GM18861 (cell line): ENCODE results near the gene TMEM106B.

ENCODE experiments used
- ATAC-seq: cut with Tn5 transposase; IDR thresholded peaks from one replicate; pipeline ENCODE4 v1.9.1; 2021; ENCODE audit not compliant: unreplicated experiment

The TMEM106B gene

DNA sequence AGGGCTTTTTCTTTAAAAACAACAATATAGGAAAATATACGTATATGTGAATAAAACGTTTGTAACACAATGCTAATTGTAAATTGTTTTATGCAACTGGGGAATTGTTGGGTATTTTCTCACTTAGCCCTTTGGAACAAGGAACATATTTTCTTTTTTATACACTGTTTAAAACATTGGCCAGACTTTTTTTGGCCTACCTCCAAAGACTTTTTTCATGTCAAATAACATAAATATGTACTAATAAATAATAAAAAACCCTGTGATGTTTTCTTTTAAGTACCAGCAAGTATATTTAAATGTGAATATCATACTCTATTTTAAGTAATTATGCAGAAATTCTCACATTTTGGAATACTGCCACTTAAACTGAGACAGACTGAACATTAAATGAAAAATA, 15.7 kb downstream of the TMEM106B start:
- ATAC-seq, result no peak

DNA sequence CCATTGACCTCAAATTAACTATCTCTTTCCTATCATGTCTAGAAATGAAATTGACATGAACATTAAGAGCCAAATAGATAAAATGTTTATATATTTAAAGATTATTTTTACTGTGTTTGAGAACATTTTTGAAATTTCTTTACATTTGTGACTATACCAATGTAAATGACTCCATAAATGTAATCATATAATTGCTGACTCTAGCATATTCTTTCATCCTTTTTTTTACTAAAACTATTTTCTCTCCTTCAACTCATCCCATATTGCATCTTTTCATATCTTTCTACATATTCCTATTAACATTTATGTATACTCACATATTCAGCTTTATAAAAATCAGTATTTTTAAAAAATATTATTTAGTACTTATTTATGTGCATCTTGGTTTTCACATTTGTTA, 16.9 kb downstream of the TMEM106B start:
- no peak for ATAC-seq

DNA sequence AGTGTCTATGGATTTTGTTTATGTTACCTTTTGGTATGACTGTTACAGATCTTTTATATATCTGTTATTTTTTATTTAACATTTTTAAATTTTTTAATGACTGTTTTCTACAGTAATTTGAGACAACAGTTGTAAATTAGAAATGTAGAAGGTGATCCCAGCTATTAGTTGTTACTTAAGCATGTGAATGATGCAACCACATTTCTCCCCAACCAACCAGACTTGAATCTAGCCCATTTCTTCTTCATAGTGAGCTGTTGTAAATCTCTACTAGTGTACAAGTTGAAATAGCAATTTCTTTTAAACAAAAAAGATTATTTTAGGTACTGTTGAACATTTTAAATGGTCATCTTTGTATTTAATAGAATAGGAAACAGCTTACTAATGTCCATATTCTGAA, 18.0 kb downstream of the TMEM106B start:
- no peak for ATAC-seq

DNA sequence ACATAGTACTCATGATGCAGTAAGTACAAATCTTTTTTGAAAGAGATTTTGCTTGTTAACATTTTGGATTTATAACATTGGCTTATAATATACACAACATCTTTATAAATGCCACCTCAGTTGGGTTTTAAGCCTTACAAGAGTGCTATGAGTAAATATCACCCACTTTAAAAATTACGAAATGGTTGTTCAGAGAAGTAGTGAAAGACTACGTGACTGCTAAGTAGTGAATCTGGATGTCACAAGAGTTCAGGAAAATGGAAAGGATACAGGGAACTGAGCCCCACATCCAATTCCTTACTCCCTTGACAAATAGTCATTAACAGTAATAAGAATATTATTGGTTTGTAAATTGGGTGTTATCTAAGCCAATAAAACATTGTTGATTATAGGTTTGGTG, 20.0 kb downstream of the TMEM106B start:
- ATAC-seq, result no peak

DNA sequence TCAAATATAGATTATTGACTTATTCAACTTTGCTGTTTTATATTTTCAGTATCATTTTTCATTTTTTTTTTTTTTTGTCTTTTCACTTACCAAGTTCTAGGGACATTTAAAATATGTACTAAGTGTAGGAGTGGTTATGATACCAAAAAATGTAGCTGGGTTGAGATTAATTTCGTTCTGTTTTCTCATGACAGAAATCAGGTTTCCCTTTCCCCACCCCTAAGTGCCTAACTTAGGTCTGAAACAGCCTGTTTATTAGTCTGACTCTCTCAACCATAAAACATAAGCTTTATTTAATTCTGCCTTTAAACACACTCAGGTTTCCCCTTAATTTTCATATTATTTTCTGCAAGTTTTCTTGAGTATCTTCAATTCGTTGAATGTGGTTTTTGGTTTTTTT, 22.1 kb downstream of the TMEM106B start:
- ATAC-seq, result peak; percentile 64

DNA sequence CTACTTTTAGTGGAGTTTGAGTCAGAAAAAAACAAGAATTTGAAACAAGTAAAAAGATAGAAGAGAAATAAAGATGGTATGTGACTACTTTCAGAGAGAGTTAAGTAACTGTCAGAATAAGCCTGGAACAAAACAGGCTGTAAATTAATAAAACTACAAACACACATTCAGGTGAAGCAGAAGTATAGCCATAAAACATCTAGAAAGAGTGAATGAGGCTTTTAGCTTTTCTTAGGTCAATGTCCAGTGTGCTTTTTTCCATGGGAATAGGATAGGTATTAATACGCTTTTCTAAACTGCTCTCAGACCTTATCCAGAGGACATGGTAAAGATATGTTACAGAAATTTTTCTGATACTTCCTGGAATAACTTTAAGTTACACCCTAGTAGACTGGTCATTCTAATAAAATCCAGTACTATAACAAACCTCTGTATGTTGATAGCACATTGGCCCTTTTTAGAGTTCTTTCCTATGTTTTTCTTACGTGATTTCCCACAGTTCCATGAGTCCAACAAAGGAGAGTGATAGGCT, 23.3 kb downstream of the TMEM106B start:
- ATAC-seq, result no peak

DNA sequence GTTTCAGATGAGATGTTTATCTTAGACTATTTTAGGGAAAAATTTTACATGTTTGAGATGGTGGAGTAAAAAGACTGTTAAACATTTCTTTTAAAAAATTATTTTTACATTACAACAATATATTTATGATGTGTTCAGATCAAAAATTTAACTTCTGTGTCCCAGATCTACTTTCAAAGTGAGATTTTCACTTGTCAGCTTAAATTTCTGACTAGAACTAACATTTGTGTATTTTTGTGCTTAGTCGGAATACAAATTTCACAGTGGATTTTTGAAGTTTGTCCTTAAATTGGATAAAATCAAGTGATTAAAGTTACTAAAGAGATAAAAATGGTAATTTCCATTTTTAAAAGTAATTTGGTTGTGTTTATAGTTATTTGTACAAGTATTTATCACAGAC, 24.9 kb downstream of the TMEM106B start:
- ATAC-seq, result no peak

DNA sequence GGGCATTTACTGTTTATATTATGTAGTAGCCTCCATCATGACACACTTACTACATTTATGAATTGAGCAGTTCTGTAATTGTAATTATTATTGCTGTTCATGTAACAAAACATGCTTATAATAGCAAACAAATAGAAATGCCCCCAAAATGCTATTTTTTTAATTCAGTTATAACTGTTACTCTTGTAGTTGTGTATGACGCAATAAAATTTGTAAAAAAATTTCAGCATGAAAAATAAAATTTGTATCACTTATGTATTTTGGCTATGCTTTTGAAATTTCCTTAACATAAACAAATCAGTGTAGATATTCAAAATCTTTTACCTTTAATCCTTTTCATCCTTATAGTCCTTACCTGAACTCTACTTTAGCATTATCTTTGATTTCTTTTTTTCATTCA, 25.9 kb downstream of the TMEM106B start:
- no peak for ATAC-seq

DNA sequence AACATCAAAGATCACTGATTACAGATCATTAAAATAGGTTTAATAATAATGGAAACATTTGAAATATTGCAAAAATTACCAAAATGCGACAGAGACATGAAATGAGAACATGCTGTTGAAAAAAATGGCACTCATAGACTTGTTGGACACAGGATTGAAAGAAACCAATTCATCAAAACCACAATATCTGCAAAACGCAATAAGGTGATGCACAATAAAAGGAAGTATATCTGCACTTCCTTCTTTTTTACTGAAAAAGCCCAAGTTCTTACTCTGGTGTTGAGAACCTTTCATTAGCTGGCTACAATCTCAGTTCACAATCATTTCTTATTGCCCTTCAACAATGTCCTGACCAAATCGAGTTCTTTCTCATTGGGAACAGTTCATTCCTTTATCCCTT, 28.7 kb downstream of the TMEM106B start:
- no peak for ATAC-seq

DNA sequence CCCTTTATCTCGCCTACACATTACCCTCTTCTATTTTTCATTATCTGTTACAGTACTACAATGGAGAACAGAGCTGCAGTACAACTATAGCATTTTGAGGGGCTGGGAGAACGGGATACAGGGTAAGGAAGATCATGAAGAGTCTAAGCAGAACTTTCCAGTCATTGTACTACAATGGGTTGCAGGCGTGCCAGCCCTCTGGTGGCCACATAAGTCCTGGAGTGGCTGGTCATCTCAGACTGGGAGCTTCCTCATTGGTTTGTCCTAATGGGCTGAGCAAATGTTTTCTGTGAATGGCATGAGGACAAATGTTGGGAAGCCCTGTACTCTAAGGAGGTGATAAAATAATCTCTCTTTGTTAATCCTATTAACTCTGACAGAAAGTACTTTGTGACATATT, 33.0 kb downstream of the TMEM106B start:
- no peak for ATAC-seq

DNA sequence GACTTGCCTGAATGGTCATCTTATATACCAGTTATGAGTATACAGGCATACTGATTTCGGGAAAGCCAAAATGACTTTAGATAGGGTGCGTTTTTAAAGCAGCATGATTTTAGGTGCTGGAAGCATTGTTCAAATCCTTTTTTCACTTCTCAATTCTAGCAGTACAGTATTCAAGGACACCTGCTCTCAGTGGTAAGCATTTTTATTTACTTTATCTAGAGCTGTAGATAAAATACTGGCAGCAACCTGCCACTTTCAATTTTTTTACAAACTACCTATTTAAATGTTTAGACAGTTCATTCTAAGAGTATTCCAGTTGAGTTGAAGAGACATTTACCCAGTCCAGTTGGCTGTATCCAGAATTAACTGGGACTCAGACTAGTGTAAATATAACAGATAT, 33.6 kb downstream of the TMEM106B start:
- ATAC-seq, result no peak

DNA sequence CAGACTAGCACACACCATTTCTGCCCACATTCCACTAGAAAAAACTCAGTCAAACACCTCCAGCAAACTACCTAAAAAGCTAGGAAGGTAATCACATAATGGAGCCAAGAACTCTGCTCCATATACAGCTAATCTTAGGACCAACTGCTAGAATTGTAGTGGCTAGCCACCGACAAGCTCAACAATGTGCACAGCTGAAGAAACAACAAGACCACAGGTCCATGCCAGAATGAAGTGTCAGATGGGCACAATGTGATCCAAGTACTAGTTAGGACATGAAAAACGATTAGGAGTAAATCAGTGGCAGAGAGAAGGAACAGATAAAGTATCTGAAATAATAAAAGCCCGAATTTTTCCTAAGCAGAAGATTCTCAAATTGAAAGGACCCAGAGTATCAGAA, 38.6 kb downstream of the TMEM106B start:
- no peak for ATAC-seq

DNA sequence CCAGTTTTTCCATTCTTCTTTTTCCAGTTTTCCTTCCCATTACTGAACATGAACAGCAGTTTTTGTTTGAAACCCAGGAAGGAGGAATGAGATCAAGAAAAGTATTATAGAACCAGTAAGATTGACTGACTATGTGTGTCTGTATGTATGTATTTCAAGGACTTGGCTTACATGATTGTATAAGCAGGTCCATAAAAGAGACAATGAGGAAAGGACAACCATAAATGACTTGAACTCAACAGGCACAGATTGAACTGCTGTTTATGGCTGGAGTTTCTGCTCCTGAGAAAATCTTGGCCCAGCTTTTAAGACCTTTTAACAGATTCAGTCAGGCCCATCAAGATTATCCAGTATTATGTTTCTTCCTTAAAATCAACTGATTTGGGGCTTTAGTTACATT, 39.1 kb downstream of the TMEM106B start:
- ATAC-seq, result no peak

DNA sequence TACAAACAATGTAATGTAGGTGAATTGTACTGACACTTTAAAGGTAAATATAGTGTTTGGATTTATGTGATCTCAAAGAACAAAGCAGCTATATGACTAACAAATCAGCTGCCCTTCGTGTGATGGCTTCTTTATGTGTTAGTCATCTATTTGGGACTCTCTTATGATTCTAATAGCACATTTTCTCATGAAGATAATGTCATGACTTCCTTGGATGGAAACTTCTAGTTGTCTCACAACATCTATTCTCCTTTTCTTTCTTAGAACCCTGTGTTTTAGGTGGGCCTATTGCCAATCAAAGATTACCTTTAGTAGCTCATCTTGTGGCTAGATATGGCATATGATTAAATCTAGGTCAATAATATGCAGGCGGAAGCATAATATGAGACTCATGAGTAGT, 45.0 kb downstream of the TMEM106B start:
- no peak for ATAC-seq

DNA sequence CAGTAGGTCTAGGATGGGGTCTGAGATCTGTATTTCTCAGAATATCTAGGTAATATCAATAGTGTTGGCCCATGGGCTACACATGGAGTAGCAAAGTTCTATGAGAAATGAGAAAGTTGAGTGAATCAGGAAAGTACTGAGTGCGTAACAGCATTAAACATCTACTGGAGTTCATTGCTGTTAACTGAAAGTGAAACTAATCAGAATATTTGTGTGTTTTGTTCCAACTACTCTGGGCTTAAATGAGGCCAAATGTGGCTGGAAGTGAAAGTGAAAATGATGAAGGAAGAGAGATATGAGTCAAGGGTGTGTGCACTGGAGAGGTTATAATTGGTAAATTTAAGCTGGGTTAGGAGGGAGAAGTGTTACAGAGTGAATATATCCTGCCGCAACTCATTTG, 46.5 kb downstream of the TMEM106B start:
- ATAC-seq, result peak; percentile 100

DNA sequence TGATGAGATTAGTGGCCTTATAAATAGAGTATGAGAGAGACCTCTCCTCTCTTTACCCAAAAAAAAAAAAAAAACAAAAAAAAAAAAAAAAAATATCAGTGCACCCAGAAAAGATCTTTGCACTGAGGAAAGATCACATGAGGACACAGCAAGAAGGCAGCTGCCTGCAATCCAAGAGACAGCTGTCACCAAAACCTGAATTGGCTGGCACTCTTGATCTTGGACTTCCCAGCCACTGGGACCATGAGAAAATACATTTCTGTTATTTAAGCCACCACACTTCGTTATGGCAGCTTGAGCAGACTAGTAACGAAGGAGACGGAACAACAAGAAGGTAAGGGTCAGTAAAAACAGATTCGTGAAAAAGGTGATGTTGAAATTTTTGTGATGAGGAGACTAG, 47.0 kb downstream of the TMEM106B start:
- no peak for ATAC-seq

DNA sequence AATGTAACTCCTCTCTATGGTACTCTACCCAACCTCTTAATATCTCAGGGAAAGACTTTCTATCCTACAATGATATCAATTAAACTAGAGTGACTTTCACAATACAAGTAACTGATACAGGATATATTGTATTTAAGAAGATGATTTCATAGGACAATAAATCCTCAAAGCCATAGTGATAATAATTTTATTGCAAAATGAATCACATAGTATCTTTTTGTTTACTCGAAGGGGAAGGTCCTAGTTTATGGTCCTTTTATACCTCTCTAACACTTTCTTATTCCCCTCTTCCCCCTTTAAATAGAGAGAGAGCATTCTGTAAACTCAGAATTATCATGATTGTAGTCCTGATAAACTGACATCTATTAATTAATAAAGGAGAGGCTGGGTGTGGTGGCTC, 56.4 kb downstream of the TMEM106B start:
- ATAC-seq, result no peak

DNA sequence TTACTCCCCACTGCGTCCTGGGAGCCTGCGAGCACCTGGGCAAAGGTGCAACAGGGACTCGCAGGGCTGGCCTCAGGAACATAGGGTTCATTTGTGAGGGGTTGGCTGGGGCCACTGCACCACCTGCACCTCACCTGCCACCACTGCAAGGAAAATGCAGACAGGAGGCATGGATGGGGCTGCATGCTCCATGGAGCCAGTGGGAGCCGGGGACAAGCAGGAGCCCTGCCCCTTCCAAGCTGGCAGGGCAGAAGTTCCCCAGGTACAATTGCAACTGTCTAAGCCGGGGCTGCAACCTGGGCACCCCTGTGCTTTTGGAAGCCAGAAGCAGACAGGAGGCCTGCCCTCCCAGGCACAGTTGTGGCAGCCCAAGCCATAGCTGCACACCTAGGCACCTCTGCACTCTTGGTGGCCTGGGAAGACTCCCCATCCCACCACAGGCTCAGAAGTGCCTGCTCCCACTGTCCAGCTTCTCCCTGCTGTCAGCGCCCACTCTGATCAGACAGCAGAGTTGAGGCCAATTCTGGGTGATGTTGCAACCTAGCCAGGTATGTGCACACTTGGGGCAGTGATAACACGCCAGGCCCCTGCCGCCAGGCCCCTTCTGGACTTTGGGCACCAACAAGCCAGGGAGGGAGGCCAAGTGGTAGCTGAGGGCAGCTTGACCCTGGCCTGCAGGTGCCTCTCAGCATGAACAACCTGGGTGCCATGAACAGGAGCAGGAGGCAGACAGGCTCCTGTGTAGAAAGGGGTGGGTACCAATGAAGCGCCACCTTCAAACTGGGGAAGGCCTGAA, 58.2 kb downstream of the TMEM106B start:
- no peak for ATAC-seq

DNA sequence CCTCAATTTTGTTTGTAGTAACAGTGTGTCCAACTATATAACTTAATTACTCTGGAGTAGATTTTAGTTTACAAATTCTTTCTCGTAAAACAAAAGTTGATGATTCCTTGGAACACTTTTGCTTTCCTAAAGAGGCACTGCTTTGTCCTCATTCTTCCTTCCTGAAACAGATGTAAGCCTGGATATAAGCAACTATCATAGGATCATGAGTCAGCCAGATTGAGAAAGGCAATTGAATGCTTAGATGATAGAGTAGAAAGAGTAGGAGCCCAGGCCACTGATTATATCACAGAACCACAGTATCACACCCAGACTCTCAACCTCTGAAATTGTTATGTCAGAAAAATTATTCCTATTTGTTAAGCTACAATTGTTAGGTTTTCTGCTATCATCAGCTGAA, 69.9 kb downstream of the TMEM106B start:
- ATAC-seq, result no peak

DNA sequence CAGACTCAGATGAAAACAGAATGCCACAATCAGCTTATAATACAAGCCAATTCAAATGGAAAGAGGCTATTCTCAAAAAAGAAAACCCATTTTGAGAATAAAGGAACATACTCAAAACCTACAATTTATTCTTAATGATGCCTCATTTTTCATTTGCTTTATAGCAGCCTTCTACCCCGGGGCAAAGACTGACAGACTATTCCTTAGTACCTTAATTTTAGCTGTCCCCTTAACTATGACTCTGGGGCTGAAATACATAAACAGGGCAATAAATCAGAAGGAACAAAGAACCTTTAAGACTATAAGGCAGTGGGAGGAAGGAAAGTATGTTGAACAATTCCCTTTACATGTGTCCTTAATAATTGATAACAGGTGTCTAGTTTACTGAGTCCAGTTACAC, 76.8 kb downstream of the TMEM106B start:
- no peak for ATAC-seq

DNA sequence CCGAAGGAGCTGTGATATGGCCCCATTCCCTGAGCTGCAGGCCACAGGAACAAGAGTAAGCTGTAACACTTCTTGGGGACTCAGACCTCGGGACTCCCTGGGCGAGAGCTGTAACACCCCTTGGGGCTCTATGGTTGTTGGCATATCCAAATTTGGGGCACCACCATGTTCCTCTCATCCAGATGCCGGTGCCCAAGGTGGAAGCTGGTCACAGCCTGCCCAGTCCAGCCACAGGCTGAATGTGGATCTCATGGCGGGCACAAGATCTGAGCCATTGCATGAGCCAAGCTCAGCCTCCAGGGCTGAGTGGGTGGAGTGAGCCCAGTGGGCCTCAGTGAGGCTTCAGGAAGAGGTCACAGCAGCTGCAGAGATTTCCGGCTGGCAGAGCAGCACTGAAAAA, 78.9 kb downstream of the TMEM106B start:
- ATAC-seq, result no peak

DNA sequence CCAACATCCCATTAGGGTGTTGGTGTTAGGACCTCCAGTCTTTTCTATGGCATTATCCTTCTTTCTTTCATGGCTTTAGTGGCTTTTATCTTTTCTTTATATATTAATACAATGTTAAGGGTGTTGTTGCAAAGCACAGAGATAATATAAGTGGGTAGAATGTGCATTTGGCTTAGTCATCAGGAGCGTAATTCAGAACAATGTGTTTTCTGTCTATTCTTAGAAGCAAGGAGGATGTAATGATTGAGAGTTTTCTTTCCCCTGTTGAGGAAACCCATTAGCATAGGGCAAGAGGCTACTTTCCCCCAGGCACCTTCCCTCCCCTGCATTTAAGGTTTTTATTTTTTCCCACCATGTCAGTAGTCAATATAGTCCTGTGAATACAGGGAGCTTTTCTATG, 79.7 kb downstream of the TMEM106B start:
- no peak for ATAC-seq

DNA sequence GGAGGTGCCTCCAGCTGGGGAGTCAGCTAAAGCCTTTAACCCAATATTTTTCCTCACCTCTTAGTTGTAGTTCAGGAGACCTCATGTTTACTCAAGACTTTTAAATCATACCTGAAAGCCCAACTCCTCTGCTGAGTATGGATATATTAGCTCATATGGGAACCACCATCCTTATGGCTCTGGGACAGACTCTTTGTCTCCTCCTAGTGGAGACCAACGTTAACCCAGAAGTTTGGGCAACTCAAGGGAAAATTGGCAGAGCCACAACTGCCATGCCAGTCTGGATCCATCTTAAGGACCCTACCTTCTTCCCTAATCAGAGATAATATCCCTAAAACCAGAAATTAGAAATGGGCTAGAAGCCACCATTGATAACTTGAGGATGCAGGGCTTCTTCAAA, 80.8 kb downstream of the TMEM106B start:
- no peak for ATAC-seq
